HL-60 (cell line): ENCODE measurements around the gene SACS.

Source experiments
- DNase-seq, 2 experiments: peaks; one replicate each; pipeline ENCODE4 v3.0.0-alpha.2; 2010 to 2020; ENCODE audit warnings: low read depth in 1 of 2, low spot score in 1 of 2
- H3K27ac ChIP-seq: fragments of 250-450 bp; sonication (Bioruptor Pico); replicated peaks from 2 replicates; pipeline ENCODE4 v1.5.1; 2020; ENCODE audit warnings: mild to moderate bottlenecking, moderate library complexity
- H3K27me3 ChIP-seq: fragments of 250-450 bp; sonication (Bioruptor Pico); 2 replicates; pipeline ENCODE4 v1.5.1; 2021; ENCODE audit warnings: mild to moderate bottlenecking, moderate library complexity; ENCODE audit not compliant: insufficient read depth, poor library complexity, severe bottlenecking
- H3K4me3 ChIP-seq: replicated peaks from 2 replicates; pipeline ENCODE4 v1.5.1; 2011; ENCODE audit warnings: mild to moderate bottlenecking, control low read depth, low read length; ENCODE audit not compliant: insufficient read depth
- CTCF ChIP-seq: IDR thresholded peaks from one replicate; pipeline ENCODE4 v1.5.1; 2011; ENCODE audit warnings: low read length, control low read depth, inconsistent platforms; ENCODE audit not compliant: insufficient read depth
- GABPA ChIP-seq: IDR thresholded peaks from 2 replicates; pipeline ENCODE4 v1.6.1; 2012; ENCODE audit warnings: low read depth
- POLR2AphosphoS5 ChIP-seq: IDR thresholded peaks from 2 replicates; pipeline ENCODE4 v1.6.1; 2012; ENCODE audit warnings: low read depth
- REST ChIP-seq: IDR thresholded peaks from 2 replicates; pipeline ENCODE4 v1.6.1; 2012; ENCODE audit warnings: low read depth; ENCODE audit not compliant: insufficient replicate concordance
- SPI1 ChIP-seq: IDR thresholded peaks from 2 replicates; pipeline ENCODE4 v1.6.1; 2012; ENCODE audit warnings: low read depth, mild to moderate bottlenecking, borderline replicate concordance

SACS gene

GRCh38 chr13:23450340-23451046 lies 17.0 kb upstream of the SACS start:
- no peak overlapping the region for H3K27ac ChIP-seq
- TF ChIP-seq CTCF (no peak), SPI1 (no peak), GABPA (no peak), REST (no peak), POLR2AphosphoS5 (no peak)
- DNase-seq = no peak
- H3K27me3 ChIP-seq = no peaks in the 10 kb centered on the region
- H3K4me3 ChIP-seq = no peak overlapping the region

- Histone ChIP-seq H3K27me3 (no peaks in the 10 kb centered on the region), H3K27ac (no peak overlapping the region), H3K4me3 (no peak overlapping the region)
- TF ChIP-seq SPI1 = no peak
- no peak for TF ChIP-seq POLR2AphosphoS5
- TF ChIP-seq REST = no peak
- TF ChIP-seq GABPA = no peak
- TF ChIP-seq CTCF = no peak
- DNase-seq = no peak
These were observed 16.1 kb upstream of the SACS start for GRCh38 chr13:23449398-23450162.

GRCh38 chr13:23447927-23448326 lies 14.4 kb upstream of the SACS start:
- TF ChIP-seq POLR2AphosphoS5 = no peak
- TF ChIP-seq SPI1 = no peak
- TF ChIP-seq REST = no peak
- TF ChIP-seq GABPA = no peak
- no peak for TF ChIP-seq CTCF
- no peaks in the 10 kb centered on the region for H3K27me3 ChIP-seq
- DNase-seq = no peak
- H3K27ac ChIP-seq = no peak overlapping the region
- H3K4me3 ChIP-seq = no peak overlapping the region
